ENCODE data around the gene SPTLC1.
"Not testable (repeated sequence)": the region's sequence is repeated elsewhere in the genome, so short reads cannot be mapped to it uniquely, and the experiment has no call there.

SPTLC1 gene

GRCh38 chr9:92115071-92115858 is at the start of gene SPTLC1:
SPTLC1 (minus strand) TSS chr9:92115413; CDS start chr9:92115370, 43 bp downstream.
- DNase-seq (ENCODE audit: low read depth) = peak; percentile 89

- DNase-seq (ENCODE audit: low read depth) = no peak
Measured at GRCh38 chr9:92164975-92165374, 49.8 kb upstream of the SPTLC1 start.

- DNase-seq (ENCODE audit: low read depth) = no peak
Measured at GRCh38 chr9:92164490-92164889, 49.3 kb upstream of the SPTLC1 start.

- DNase-seq (ENCODE audit: low read depth) = no peak
Measured at GRCh38 chr9:92163276-92163675, 48.1 kb upstream of the SPTLC1 start.

GRCh38 chr9:92160786-92161185 is 45.6 kb upstream of the SPTLC1 start:
- DNase-seq (ENCODE audit: low read depth) = no peak

GRCh38 chr9:92159058-92159457 is 43.8 kb upstream of the SPTLC1 start:
- no peak for DNase-seq (ENCODE audit: low read depth)

GRCh38 chr9:92158097-92158601 is 42.9 kb upstream of the SPTLC1 start:
- no peak for DNase-seq (ENCODE audit: low read depth)

GRCh38 chr9:92155736-92156135 is 40.5 kb upstream of the SPTLC1 start:
- DNase-seq (ENCODE audit: low read depth) = not testable (repeated sequence)

GRCh38 chr9:92155221-92155620 is 40.0 kb upstream of the SPTLC1 start:
- no peak for DNase-seq (ENCODE audit: low read depth)

- DNase-seq (ENCODE audit: low read depth) = peak; percentile 85
Measured at GRCh38 chr9:92153466-92154415, 38.5 kb upstream of the SPTLC1 start.

GRCh38 chr9:92151691-92152393 is 36.6 kb upstream of the SPTLC1 start:
- DNase-seq (ENCODE audit: low read depth) = peak; percentile 48

- DNase-seq (ENCODE audit: low read depth) = not testable (repeated sequence)
Measured at GRCh38 chr9:92150501-92151470, 35.6 kb upstream of the SPTLC1 start.

- no peak for DNase-seq (ENCODE audit: low read depth)
Measured at GRCh38 chr9:92147852-92148180, 32.6 kb upstream of the SPTLC1 start.

- DNase-seq (ENCODE audit: low read depth) = peak; percentile 83
Measured at GRCh38 chr9:92147030-92147851, 32.0 kb upstream of the SPTLC1 start.

- DNase-seq (ENCODE audit: low read depth) = peak; percentile 9
Measured at GRCh38 chr9:92146610-92147009, 31.4 kb upstream of the SPTLC1 start.

GRCh38 chr9:92145784-92146183 is 30.6 kb upstream of the SPTLC1 start:
- DNase-seq (ENCODE audit: low read depth) = not testable (repeated sequence)

GRCh38 chr9:92142329-92142728 is 27.1 kb upstream of the SPTLC1 start:
- no peak for DNase-seq (ENCODE audit: low read depth)

- DNase-seq (ENCODE audit: low read depth) = peak; percentile 7
Measured at GRCh38 chr9:92141144-92142129, 26.2 kb upstream of the SPTLC1 start.

GRCh38 chr9:92140754-92141143 is 25.5 kb upstream of the SPTLC1 start:
- DNase-seq (ENCODE audit: low read depth) = no peak
